Stimulated activated CD4-positive, alpha-beta T cell treated with anti-CD3 and anti-CD28 coated beads, Interleukin-15, amount 100 ng/mL, for 48 hours (primary cell): ENCODE measurements around the gene RPRD1B.
A peak's percentile ranks its signal among the peaks of the same experiment; 100 is the strongest.
"Not testable (repeated sequence)": the region's sequence is repeated elsewhere in the genome, so short reads cannot be mapped to it uniquely, and the experiment has no call there.

Experiments
- DNase-seq, 2 donors: peaks; one replicate each; pipeline ENCODE4 v3.0.0-alpha.2; 2020; ENCODE audit warnings: low read depth in 2 of 2

The RPRD1B gene

DNA sequence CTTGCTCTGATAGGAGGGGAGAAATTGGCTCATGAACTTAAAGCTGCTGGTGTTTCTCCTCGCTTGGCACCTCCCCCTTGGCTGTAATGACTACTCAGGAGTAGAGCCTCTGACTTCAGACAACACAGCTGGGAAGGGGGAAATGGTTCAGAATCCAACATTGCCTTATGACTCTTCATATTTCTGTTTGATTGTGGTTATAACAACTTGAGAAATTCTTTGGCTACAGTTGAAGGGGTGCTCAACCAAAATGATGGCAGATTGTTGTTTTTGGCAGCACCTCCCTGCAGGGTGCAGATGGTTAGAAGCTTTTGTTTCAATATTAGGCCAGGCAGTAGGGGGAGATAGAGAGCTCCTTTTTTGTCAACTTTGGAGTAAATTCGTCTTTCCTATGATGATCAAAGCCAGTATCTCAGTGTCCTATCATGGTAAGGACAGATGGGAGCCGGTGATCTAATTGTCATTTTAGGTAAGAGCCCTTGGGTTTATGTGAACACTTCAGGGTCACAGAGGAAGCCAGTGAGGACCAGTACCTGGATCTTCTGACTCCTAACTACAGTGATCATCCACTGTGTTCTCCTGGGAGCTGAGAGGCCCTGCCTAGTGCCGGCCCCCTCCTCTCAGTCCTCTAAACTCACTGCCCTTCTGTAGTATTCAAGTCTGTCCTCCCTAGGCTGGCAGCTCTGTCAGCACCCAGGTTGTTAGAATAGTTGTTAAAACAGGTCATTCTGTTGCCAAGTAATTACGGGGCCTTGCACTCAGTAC lies 39.9 kb downstream of the RPRD1B start:
- DNase-seq, result peak in 1 of 2 donors; percentile 3

- DNase-seq, result no peak
Observed at GRCh38 chr20:38075161-38075998, 41.8 kb downstream of the RPRD1B start.

DNA sequence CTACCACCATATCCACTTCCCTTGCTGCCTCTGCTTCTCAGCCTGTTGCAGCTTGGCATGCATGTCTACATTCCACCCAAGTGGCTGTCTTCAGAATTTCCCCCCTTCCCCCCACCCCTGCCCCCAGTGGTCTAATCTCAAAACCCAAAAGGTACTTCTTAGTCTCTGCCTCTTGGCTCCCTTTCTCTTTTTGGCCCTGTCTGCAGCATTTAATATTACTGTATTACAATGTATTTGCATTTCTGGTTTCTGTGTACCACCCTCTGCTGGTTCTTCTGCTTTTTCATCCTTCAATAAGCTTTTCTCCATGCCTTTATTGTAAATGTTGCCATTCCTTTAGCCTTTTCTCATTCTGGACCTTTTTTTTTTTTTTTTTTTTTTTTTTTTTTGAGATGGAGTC lies 43.0 kb downstream of the RPRD1B start:
- no peak for DNase-seq

- no peak for DNase-seq
Observed at GRCh38 chr20:38078084-38078483, 44.5 kb downstream of the RPRD1B start.

DNA sequence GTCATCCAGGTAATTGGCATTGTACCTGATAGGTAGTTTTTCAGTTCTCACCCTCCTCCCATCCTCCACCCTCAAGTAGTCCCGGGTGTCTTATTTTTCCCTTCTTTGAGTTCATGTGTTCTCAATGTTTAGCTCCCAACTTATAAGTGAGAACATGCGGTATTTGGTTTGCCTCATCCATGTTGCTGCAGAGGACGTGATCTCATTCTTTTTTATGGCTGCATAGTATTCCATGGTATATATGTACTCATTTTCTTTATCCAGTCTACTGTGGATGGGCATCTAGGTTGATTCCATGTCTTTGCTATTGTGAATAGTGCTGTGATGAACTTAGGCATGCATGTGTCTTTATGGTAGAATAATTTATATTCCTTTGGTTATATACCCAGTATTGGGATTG lies 45.8 kb downstream of the RPRD1B start:
- no peak for DNase-seq

DNA sequence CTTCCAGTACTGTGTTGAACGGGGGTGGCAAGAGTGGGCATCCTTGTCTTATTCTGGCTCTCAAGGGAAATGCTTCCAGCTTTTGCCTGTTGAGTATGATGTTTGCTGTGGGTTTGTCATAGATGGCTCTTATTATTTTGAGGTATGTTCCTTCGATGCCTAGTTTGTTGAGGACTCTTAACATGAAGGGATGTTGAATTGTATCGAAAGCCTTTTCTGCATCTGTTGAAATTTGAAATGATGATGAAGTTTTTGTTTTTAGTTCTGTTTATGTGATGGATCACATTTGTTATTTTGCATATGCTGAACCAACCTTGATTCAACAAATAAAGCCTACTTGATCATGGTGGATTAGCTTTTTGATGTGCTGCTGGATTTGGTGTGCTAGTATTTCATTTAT lies 48.0 kb downstream of the RPRD1B start:
- no peak for DNase-seq

DNA sequence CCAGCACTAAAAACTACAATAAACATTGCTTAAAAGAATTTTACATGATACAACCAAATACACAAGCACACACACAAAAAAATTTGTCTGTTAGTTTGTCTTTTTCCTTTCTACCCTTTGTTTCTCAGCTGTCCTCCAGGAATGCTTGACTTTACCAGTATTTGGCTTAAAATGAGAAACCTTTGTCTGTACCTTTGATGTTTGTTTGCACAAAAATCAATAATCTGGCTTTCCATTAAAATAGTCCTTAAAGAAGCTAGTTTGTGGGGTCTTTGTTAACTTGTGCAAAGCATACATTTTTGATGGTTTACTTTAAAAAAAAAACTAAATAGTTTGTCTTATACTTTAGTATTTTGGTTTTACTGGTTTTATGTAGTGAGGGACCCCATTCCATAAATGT lies 49.3 kb downstream of the RPRD1B start:
- no peak for DNase-seq

DNA sequence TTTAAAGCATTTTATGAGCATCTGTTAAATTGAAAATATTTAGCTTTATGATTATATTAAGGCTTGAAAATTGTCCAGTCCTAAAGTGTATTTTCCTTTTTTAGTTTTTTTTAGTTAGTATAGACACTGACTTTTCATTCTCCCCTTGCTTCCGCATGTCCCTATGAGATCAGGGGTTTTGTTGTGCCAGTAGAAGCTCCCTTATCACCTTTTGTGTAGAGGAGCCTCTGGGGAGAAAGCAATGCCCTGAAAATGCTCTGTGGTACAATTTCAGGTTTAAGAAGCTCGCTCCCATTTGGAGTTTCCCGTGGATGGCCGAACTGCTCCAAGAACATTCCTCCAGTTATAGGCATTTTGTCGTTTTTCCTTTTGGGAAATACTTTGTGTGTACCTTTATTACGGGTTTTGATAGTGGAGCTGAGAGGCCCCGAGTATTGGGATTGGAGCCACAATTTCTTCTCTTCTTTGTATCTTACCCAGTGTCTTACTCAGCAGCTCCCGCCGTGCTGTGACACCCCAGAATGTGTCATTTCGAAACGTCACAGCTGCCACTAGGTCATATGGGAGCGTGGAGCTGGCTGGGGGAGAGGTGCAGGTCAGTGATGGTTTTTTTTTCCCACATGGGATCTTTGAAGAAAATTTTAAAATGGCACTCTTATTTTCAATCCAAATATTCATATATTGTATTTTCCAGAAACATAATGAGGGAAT lies 49.9 kb downstream of the RPRD1B start:
- no peak for DNase-seq

DNA sequence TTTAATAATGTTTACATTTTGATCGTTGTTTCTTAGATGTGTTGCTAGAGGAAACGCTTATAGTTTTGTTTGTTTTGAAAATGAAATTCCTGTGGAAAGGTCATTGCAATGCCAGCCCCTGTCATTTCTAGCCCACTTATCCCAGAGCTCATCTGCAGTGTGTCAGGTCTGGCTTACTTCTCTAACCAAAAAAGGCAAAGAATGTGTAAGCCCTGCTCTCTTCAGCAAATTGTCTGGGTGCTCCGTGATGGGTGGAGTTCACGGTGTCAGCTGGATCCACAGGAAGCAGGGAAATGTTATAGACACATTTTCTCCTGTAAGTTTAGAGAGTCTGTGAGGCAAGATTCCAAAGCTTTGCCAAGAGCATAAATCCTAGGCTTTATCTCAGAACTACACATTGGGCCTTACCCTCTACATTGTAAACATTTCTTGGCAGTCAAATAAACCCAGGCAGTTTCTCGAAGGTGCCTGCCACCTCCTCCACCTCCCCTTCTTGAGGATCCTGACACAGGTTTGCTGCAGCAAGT lies 50.9 kb downstream of the RPRD1B start:
- DNase-seq, result no peak

DNA sequence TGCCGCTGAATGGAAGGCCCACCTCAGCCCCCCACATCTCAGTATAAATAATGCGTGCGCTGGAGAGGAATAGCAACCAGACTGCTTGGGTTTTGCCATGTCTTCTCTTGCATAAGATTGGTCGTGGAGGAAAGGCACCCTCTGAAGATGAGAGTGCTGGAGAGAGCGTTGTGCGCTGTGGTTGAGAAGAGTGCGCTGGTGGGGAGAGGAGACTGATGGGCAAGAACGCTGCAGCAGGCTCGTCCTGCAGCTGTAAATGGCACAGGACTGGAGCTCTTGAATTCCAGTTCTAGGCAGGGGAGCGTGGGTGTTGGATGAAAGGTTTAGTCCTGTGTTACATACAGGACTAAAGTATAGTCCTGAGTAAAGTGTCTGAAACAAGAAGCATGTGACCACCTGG lies 51.5 kb downstream of the RPRD1B start:
- DNase-seq, result no peak

- no peak for DNase-seq
Observed at GRCh38 chr20:38089500-38089899, 56.0 kb downstream of the RPRD1B start.

GRCh38 chr20:38090061-38090460 lies 56.5 kb downstream of the RPRD1B start:
- DNase-seq, result no peak

DNA sequence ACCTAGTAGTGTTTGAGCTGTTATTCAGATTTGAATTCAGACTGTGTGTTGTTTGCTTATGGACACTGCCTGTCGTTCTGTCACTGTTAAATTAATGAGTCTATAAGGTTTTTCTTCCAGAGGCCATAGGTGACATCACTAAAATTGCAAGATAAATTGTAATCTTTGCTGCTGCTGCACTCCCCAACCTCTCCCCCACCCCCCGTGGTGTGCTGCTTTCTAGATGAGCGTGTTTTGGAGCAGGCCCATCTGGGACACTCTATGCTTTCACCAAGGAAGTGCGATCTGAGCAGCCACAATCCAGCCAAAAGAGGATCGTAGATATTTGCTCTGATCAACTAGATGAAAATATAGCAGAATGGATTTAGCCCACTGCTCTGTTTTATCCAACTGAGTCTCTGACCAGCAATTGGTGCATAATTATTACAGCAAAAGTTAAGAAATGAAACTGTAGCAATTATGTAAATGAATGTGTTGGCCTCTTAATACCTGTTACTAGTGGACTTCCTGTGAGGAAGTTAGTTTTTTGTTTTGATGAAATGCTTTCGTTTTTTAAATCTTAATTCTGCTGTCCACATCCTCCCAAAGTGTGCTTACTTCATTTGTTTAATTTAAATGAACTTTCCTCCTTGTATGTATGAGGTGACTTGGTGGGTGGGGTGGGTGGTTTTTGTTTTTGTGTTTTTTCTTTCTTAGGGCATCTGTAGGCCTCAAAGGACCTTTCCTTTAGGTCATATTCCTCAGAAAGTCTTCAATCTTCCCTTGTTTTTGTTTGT lies 58.1 kb downstream of the RPRD1B start:
- no peak for DNase-seq

DNA sequence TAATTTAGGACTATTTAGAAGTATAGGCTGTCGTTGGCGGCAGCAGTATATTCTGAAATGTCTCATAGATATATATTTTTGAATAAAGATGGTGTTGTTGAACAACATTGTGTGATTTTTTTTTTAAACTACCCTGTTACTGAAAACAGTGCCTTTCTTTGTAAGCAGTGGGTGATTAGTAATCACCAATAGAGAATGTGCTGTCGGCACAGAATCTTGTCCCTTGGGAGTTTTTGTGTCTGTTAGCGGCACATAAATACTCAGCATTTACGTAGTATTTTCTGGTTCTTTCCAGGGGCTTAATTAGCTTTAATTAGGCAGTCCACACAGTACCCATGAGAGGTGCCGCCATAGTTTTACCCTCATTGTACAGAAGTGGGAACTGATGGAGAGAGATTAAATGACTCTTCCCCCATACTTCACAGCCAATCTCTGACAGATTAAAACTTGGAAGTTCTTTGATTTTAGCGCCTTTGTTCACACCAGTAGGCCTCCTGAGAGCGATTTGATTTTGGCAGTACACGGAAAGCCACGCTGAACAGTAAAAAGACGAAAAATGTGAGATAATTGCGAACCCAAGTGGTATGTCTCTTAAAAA lies 58.8 kb downstream of the RPRD1B start:
- DNase-seq, result no peak

DNA sequence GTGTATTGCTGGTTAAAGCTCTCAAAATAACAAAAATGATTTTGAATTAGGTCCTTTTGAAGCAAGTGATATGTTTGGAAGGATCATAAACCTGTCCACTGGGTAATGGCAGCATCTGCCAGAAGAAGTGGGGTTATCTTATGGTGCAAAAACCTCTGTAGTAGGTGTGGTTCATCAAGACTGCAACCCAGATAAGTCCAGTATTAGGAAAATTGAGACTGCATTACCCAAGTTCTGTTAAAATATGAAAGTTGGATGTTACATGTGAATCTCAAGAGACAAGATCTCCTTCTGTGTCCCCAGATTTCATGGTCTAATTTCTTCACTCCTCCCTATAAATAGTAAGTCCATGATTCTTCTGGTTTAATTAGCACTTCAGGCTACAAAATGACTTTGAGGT lies 59.4 kb downstream of the RPRD1B start:
- DNase-seq, result no peak

- no peak for DNase-seq
Observed at GRCh38 chr20:38093641-38094077, 60.1 kb downstream of the RPRD1B start.

DNA sequence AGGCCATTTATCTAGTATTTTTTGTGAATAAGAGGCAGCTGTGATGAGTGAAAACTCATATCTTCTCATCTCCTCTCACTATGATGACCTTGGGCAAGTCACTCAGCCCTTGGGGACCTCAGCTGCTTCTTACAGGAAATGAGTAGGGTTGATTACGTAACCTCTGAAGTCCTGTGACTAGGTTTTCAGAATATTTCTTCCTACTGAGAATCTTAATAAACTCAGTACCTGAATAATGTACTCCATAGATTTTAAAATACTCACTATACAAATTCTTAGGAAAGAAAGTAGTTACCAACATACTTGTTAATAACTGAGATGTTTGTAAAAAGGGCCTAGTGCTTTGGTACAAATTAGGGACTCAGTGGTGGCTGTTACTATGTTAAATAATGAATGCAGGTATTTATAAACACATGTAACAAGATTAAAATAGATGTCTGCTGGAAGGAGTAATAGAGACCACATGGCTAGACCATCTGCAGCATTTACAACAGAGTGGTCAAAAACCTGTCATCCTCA lies 60.9 kb downstream of the RPRD1B start:
- DNase-seq, result peak; percentile 10 to 22

GRCh38 chr20:38095017-38095686 lies 61.6 kb downstream of the RPRD1B start:
- DNase-seq, result no peak

GRCh38 chr20:38098952-38099351 lies 65.4 kb downstream of the RPRD1B start:
- no peak for DNase-seq

DNA sequence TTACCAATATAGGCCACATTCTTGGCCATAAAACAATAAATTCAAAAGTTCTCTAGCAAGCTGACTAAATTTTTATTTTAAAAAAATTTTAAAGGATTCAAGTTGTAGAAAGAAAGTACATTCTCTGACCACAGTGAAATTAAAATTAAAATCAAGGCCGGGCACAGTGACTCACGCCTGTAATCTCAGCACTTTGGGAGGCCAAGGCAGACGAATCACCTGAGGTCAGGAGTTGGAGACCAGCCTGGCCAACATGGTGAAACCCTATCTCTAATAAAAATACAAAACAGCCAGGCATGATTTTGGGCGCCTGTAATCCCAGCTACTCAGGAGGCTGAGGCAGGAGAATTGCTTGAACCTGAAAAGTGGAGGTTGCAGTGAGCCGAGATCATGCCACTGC lies 68.7 kb downstream of the RPRD1B start:
- not testable (repeated sequence) for DNase-seq
